H9 (cell line): Measurements from ENCODE around the gene FOXD2. TPM values are rescaled to one million over a fixed set of nuclear protein-coding genes. Genes with fewer than 3 reads are reported as not detected.

ENCODE experiments used
- DNase-seq: peaks from one replicate; pipeline ENCODE4 v3.0.0-alpha.2; 2017
- H2AFZ ChIP-seq: one replicate; pipeline ENCODE4 v1.6.1; 2013; ENCODE audit warnings: mild to moderate bottlenecking, low read length, control low read depth, moderate library complexity
- H2AK5ac ChIP-seq: 2 replicates; pipeline ENCODE4 v1.6.1; 2013; ENCODE audit warnings: low read length, control low read depth, mixed read lengths; ENCODE audit not compliant: insufficient read length
- H2BK120ac ChIP-seq: one replicate; pipeline ENCODE4 v1.6.1; 2013; ENCODE audit warnings: low read depth, mild to moderate bottlenecking, low read length, control low read depth, inconsistent platforms; ENCODE audit not compliant: poor library complexity, severe bottlenecking
- H2BK12ac ChIP-seq: 2 replicates; pipeline ENCODE4 v1.6.1; 2013; ENCODE audit warnings: low read length, control low read depth, mixed read lengths, low read depth; ENCODE audit not compliant: insufficient read length
- H2BK15ac ChIP-seq: 2 replicates; pipeline ENCODE4 v1.6.1; 2013; ENCODE audit warnings: low read depth, low read length, control low read depth
- H2BK20ac ChIP-seq: one replicate; pipeline ENCODE4 v1.6.1; 2013; ENCODE audit warnings: low read depth, mild to moderate bottlenecking, low read length, control low read depth, inconsistent platforms; ENCODE audit not compliant: poor library complexity, severe bottlenecking
- H2BK5ac ChIP-seq: 2 replicates; pipeline ENCODE4 v1.6.1; 2013; ENCODE audit warnings: low read length, control low read depth, mixed read lengths; ENCODE audit not compliant: insufficient read length
- H3K14ac ChIP-seq: 2 replicates; pipeline ENCODE4 v1.6.1; 2013; ENCODE audit warnings: low read length, control low read depth; ENCODE audit not compliant: insufficient read depth
- H3K18ac ChIP-seq: 2 replicates; pipeline ENCODE4 v1.6.1; 2013; ENCODE audit warnings: low read depth, mild to moderate bottlenecking, mixed read lengths, low read length, control low read depth; ENCODE audit not compliant: insufficient read length
- H3K23ac ChIP-seq: 2 replicates; pipeline ENCODE4 v1.6.1; 2013; ENCODE audit warnings: low read length, control low read depth, mixed read lengths, low read depth; ENCODE audit not compliant: insufficient read length
- H3K23me2 ChIP-seq: 2 replicates; pipeline ENCODE4 v1.6.1; 2013; ENCODE audit warnings: low read depth, mild to moderate bottlenecking, mixed read lengths, low read length, control low read depth; ENCODE audit not compliant: insufficient read length, poor library complexity, severe bottlenecking
- H3K27ac ChIP-seq: 2 replicates; pipeline ENCODE4 v1.5.1; 2013; ENCODE audit warnings: low read length, control low read depth, mixed read lengths, low read depth; ENCODE audit not compliant: insufficient read length
- H3K27me3 ChIP-seq: 2 replicates; pipeline ENCODE4 v1.6.1; 2013; ENCODE audit warnings: low read length, control low read depth, inconsistent platforms; ENCODE audit not compliant: insufficient read depth
- H3K4ac ChIP-seq: 2 replicates; pipeline ENCODE4 v1.6.1; 2013; ENCODE audit warnings: low read depth, mild to moderate bottlenecking, control low read depth, inconsistent platforms, low read length, moderate library complexity
- H3K4me1 ChIP-seq: 2 replicates; pipeline ENCODE4 v1.6.1; 2013; ENCODE audit warnings: low read length, control low read depth, inconsistent platforms; ENCODE audit not compliant: insufficient read depth
- H3K4me2 ChIP-seq: 2 replicates; pipeline ENCODE4 v1.6.1; 2013; ENCODE audit warnings: low read length, control low read depth, mixed read lengths; ENCODE audit not compliant: insufficient read length, insufficient read depth
- H3K56ac ChIP-seq: 2 replicates; pipeline ENCODE4 v1.6.1; 2013; ENCODE audit warnings: low read depth, mild to moderate bottlenecking, mixed read lengths, low read length, control low read depth; ENCODE audit not compliant: insufficient read length
- H3K79me1 ChIP-seq: 2 replicates; pipeline ENCODE4 v1.6.1; 2013; ENCODE audit warnings: low read depth, mild to moderate bottlenecking, moderate library complexity, low read length, control low read depth, inconsistent platforms; ENCODE audit not compliant: insufficient read depth, poor library complexity, severe bottlenecking
- H3K79me2 ChIP-seq: 2 replicates; pipeline ENCODE4 v1.6.1; 2013; ENCODE audit warnings: low read length, control low read depth, inconsistent platforms; ENCODE audit not compliant: insufficient read depth
- H3K9ac ChIP-seq: 2 replicates; pipeline ENCODE4 v1.6.1; 2013; ENCODE audit warnings: low read length, control low read depth, mixed read lengths; ENCODE audit not compliant: insufficient read length; ENCODE audit errors: extremely low read depth
- H3K9me3 ChIP-seq: one replicate; pipeline ENCODE4 v1.6.1; 2013; ENCODE audit warnings: low read depth, low read length, inconsistent platforms; ENCODE audit not compliant: control insufficient read depth
- H3T11ph ChIP-seq: one replicate; pipeline ENCODE4 v1.6.1; 2013; ENCODE audit warnings: mild to moderate bottlenecking, low read length, control low read depth, inconsistent platforms
- H4K20me1 ChIP-seq: one replicate; pipeline ENCODE4 v1.6.1; 2013; ENCODE audit not compliant: control insufficient read depth, insufficient read length, insufficient read depth
- H4K5ac ChIP-seq: 2 replicates; pipeline ENCODE4 v1.6.1; 2013; ENCODE audit warnings: low read depth, mild to moderate bottlenecking, mixed read lengths, low read length, control low read depth; ENCODE audit not compliant: insufficient read length
- H4K8ac ChIP-seq: replicated peaks from 2 replicates; pipeline ENCODE4 v1.6.1; 2013; ENCODE audit warnings: low read length, control low read depth, mixed read lengths, low read depth; ENCODE audit not compliant: insufficient read length
- H4K91ac ChIP-seq: 2 replicates; pipeline ENCODE4 v1.6.1; 2013; ENCODE audit warnings: low read depth, mild to moderate bottlenecking, moderate library complexity, mixed read lengths, low read length, control low read depth; ENCODE audit not compliant: insufficient read length
- H3K27ac Mint-ChIP-seq, 3 experiments: 2 replicates in 2 of 3; 3 replicates in 1 of 3; pipeline ENCODE4 v1.8.0; 2020 to 2021; ENCODE audit warnings: mixed read lengths in 3 of 3, mild to moderate bottlenecking in 1 of 3, moderate library complexity in 1 of 3
- H3K27me3 Mint-ChIP-seq: 2 replicates; pipeline ENCODE4 v1.8.0; 2021; ENCODE audit warnings: low read depth, mild to moderate bottlenecking, moderate library complexity, mixed read lengths
- H3K36me3 Mint-ChIP-seq, 3 experiments: 2 replicates in 2 of 3; 3 replicates in 1 of 3; pipeline ENCODE4 v1.8.0; 2020 to 2021; ENCODE audit warnings: low read depth in 3 of 3, mixed read lengths in 3 of 3; ENCODE audit not compliant: insufficient read depth in 1 of 3
- H3K4me1 Mint-ChIP-seq, 2 experiments: 2 replicates each; pipeline ENCODE4 v1.8.0; 2020; ENCODE audit warnings: mixed read lengths in 2 of 2
- H3K4me3 Mint-ChIP-seq, 2 experiments: 2 replicates in 1 of 2; 3 replicates in 1 of 2; pipeline ENCODE4 v1.8.0; 2020 to 2021; ENCODE audit warnings: mild to moderate bottlenecking in 2 of 2, mixed read lengths in 2 of 2, moderate library complexity in 1 of 2
- H3K9me3 Mint-ChIP-seq, 2 experiments: 2 replicates in 1 of 2; 3 replicates in 1 of 2; pipeline ENCODE4 v1.8.0; 2020; ENCODE audit warnings: mild to moderate bottlenecking in 2 of 2, mixed read lengths in 2 of 2, moderate library complexity in 1 of 2
- CTCF ChIP-seq: fragments of 200-600 bp; sonication (generic); conservative IDR thresholded peaks from 3 replicates; pipeline ENCODE4 v1.8.0; 2021; ENCODE audit warnings: antibody characterized with exemption, mild to moderate bottlenecking
- WGBS: extraction: QIAGEN DNeasy Blood & Tissue Kit; methylation state at CpG from one replicate; pipeline ENCODE4 v1.1.7; 2013; ENCODE audit warnings: missing lambda C conversion rate, low lambda C conversion rate, mixed read lengths; ENCODE audit not compliant: insufficient read length; ENCODE audit errors: extremely low coverage; 5-methylcytosine and 5-hydroxymethylcytosine counted together
- total RNA-seq: library from RNA; stranded (reverse); gene quantifications from 2 replicates; pipeline ENCODE4 v1.2.1, GENCODE V29; 2021

FOXD2 gene
- total RNA-seq, 1 experiment from 2014 or later = not detected

GRCh38 chr1:47442202-47442601 is 4.4 kb downstream of the FOXD2 start:
- WGBS = no CpG with 5 or more reads among the region's 4 CpGs
- H3K4me1 Mint-ChIP-seq = peaks cover 23 to 35% of the 10 kb centered on the region in 2 experiments
- no peaks in the 10 kb centered on the region for H4K20me1 ChIP-seq
- no peak overlapping the region for H2BK5ac ChIP-seq
- no peak for DNase-seq
- TF ChIP-seq CTCF = no peak
- H3K9me3 ChIP-seq = no peaks in the 10 kb centered on the region
- H3K23me2 ChIP-seq = peaks cover 16% of the 10 kb centered on the region
- no peak overlapping the region for H4K8ac ChIP-seq
- no peak overlapping the region for H3K56ac ChIP-seq
- H3T11ph ChIP-seq = no peak overlapping the region
- no peaks in the 10 kb centered on the region; a peak in 1 of 7 replicates for H3K36me3 Mint-ChIP-seq
- peaks cover 9% of the 10 kb centered on the region for H3K27me3 Mint-ChIP-seq
- H3K9me3 Mint-ChIP-seq = peaks cover 0 to 10% of the 10 kb centered on the region in 2 experiments; a peak in 2 of 5 replicates
- H3K4ac ChIP-seq = no peak overlapping the region
- H3K9ac ChIP-seq = no peak overlapping the region
- no peak overlapping the region for H4K5ac ChIP-seq
- H2AFZ ChIP-seq = no peak overlapping the region
- H2BK120ac ChIP-seq = no peak overlapping the region
- H3K18ac ChIP-seq = no peak overlapping the region
- H3K27me3 ChIP-seq = peaks cover 88% of the 10 kb centered on the region
- no peak overlapping the region for H2BK20ac ChIP-seq
- no peak overlapping the region for H2AK5ac ChIP-seq
- H3K14ac ChIP-seq = no peak overlapping the region
- no peak overlapping the region for H3K27ac ChIP-seq
- H3K4me1 ChIP-seq = peaks cover 6% of the 10 kb centered on the region; the same call in 1 of the 2 replicates
- H3K79me1 ChIP-seq = no peaks in the 10 kb centered on the region
- H3K4me3 Mint-ChIP-seq = no peak overlapping the region
- no peak overlapping the region for H3K27ac Mint-ChIP-seq
- no peak overlapping the region for H4K91ac ChIP-seq
- no peak overlapping the region for H3K4me2 ChIP-seq
- H3K79me2 ChIP-seq = no peaks in the 10 kb centered on the region
- H3K23ac ChIP-seq = no peak overlapping the region
- no peak overlapping the region for H2BK12ac ChIP-seq
- H2BK15ac ChIP-seq = no peak overlapping the region
